ENCODE data around the gene ALPG. TPM values are rescaled to one million over a fixed set of nuclear protein-coding genes. Genes with fewer than 3 reads are reported as not detected.

The ALPG gene
- total RNA-seq, 4 donors from 2014 or later, result not detected

DNA sequence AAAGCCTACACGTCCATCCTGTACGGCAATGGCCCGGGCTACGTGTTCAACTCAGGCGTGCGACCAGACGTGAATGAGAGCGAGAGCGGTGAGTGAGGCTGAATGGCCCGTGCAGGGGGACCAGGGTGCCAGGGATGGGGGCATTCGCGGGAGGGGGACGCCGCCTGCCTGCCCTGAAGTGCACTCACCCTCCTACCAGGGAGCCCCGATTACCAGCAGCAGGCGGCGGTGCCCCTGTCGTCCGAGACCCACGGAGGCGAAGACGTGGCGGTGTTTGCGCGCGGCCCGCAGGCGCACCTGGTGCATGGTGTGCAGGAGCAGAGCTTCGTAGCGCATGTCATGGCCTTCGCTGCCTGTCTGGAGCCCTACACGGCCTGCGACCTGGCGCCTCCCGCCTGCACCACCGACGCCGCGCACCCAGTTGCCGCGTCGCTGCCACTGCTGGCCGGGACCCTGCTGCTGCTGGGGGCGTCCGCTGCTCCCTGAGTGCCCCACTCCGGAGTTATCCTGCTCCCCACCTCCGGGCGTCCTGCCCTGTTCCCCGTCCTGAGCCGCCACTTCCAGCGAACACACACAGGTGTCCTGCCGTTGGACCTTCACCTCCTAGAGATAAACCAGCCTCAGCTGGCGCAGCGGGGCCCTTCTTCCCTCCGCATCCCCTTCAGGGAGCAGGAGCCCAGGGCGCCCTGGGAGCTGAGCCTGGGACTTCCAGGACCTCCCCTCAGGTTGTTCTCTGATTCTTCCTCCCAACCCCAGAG is 52.2 kb downstream of the ALPG start:
- H3K27ac ChIP-seq, result no peak overlapping the region
- H3K36me3 ChIP-seq, result no peaks in the 10 kb centered on the region
- H3K4me3 ChIP-seq, result peak overlapping the region in 1 of 4 donors; percentile 54
- peak in 2 of 3 donors; percentile 38 to 54 for DNase-seq
- H3K4me1 ChIP-seq, result no peaks in the 10 kb centered on the region
- TF ChIP-seq, protein P1, sequence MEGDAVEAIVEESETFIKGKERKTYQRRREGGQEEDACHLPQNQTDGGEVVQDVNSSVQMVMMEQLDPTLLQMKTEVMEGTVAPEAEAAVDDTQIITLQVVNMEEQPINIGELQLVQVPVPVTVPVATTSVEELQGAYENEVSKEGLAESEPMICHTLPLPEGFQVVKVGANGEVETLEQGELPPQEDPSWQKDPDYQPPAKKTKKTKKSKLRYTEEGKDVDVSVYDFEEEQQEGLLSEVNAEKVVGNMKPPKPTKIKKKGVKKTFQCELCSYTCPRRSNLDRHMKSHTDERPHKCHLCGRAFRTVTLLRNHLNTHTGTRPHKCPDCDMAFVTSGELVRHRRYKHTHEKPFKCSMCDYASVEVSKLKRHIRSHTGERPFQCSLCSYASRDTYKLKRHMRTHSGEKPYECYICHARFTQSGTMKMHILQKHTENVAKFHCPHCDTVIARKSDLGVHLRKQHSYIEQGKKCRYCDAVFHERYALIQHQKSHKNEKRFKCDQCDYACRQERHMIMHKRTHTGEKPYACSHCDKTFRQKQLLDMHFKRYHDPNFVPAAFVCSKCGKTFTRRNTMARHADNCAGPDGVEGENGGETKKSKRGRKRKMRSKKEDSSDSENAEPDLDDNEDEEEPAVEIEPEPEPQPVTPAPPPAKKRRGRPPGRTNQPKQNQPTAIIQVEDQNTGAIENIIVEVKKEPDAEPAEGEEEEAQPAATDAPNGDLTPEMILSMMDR (IDR thresholded peaks at IDR 0.05), result no peak
- no peaks in the 10 kb centered on the region for H3K27me3 ChIP-seq
- H3K9me3 ChIP-seq, result no peaks in the 10 kb centered on the region

DNA sequence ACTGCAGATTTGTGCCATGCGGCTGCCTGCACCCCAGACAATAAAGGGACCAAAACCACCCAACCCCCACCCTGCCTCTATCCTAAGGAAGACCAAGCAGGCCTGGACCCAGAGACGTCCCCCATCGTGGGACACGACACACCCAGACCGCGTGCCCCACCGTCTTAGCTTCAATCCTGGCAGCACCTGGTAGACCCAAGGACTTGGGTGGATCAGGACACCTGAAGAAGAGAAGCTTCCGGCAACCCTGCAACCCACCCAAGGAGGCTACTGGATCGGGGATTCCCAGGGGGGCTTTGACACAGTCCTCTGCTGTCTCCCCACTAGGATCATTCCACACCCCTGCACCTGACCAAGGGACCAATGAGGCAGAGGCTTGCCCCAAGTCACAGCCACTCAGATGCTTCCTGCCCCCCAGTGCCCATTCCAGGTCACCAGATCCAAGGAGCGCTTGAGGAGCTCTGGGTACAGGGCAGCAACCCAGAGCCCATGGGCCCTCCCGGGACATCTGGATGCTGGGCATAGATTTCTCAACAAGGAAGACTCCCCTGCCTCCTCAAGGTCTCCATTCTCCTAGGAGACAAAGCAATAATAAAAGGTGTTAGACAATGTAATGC is 52.9 kb downstream of the ALPG start:
- Histone ChIP-seq H3K27me3 (no peaks in the 10 kb centered on the region), H3K27ac (no peak overlapping the region), H3K36me3 (no peaks in the 10 kb centered on the region), H3K4me3 (no peak overlapping the region), H3K4me1 (no peaks in the 10 kb centered on the region), H3K9me3 (no peaks in the 10 kb centered on the region)
- TF ChIP-seq, protein P1 (IDR thresholded peaks at IDR 0.05), result no peak
- no peak for TF ChIP-seq POLR2A (IDR thresholded peaks at IDR 0.05)
- no peak for DNase-seq

DNA sequence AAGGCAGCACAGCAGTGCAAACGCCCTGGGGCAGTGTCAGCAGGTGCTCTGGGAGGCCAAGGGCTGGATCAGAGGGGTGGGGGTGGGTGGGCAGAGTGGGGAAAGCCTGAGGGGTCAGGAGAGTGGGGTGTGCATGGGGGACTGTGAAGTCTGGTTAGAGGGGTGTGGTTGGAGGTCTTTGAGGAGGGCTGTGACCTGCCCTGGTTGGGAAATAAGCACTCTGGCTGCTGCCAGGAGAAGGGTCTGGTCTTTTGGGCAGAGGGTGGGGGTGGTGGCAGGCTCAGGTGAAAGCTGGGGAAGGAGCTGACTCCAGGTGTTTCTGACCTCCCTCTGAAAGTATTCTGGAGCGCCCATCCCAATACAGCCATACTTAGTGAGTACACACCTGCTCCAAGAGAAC is 53.5 kb downstream of the ALPG start:
- Histone ChIP-seq H3K4me1 (no peaks in the 10 kb centered on the region), H3K27ac (no peak overlapping the region), H3K9me3 (no peaks in the 10 kb centered on the region), H3K27me3 (no peaks in the 10 kb centered on the region), H3K36me3 (no peaks in the 10 kb centered on the region), H3K4me3 (no peak overlapping the region)
- DNase-seq, result peak in 1 of 3 donors; percentile 24
- TF ChIP-seq POLR2A (IDR thresholded peaks at IDR 0.05), result no peak
- TF ChIP-seq, protein P1 (IDR thresholded peaks at IDR 0.05), result no peak

Small RNA genes within 50 kb of the gene (small RNA-seq; reads per million reads assigned to genes)
- gene AC068134.4, result 0 reads per million in 2 donors

Other genes starting within 250 kb of the ALPG start
- gene ALPP, start 28.1 kb upstream of the ALPG start, total RNA-seq, result not detected
- 100 to 1,000 TPM in 3 of 4 donors, 10 to 100 TPM in 1; 22.3 to 473 (median 350) TPM for gene ALPI, start 49.3 kb downstream of the ALPG start, total RNA-seq
- gene ECEL1, start 81.0 kb downstream of the ALPG start, total RNA-seq, result not detected
- gene PRSS56, start 113.5 kb downstream of the ALPG start, total RNA-seq, result not detected
- gene CHRND, start 119.3 kb downstream of the ALPG start, total RNA-seq, result not detected
- gene CHRNG, start 132.8 kb downstream of the ALPG start, total RNA-seq, result not detected
- 10 to 100 TPM in 3 of 4 donors, 1 to 10 TPM in 1; 8.6 to 31.4 (median 13.4) TPM for gene TIGD1, start 143.7 kb downstream of the ALPG start, total RNA-seq
- 10 to 100 TPM; 33.0 to 51.8 (median 44.1) TPM for gene EIF4E2, start 143.8 kb downstream of the ALPG start, total RNA-seq
- 10 to 100 TPM in 2 of 4 donors, 1 to 10 TPM in 2; 1.9 to 14.9 (median 8.9) TPM for gene EFHD1, start 226.8 kb downstream of the ALPG start, total RNA-seq